ENCODE measurements around the gene RAB9B. TPM values are rescaled to one million over a fixed set of nuclear protein-coding genes. Genes with fewer than 3 reads are reported as not detected.

Gene RAB9B
- total and polyA plus RNA-seq, 2 donors from 2014 or later = 0.26 to 1.1 TPM

DNA sequence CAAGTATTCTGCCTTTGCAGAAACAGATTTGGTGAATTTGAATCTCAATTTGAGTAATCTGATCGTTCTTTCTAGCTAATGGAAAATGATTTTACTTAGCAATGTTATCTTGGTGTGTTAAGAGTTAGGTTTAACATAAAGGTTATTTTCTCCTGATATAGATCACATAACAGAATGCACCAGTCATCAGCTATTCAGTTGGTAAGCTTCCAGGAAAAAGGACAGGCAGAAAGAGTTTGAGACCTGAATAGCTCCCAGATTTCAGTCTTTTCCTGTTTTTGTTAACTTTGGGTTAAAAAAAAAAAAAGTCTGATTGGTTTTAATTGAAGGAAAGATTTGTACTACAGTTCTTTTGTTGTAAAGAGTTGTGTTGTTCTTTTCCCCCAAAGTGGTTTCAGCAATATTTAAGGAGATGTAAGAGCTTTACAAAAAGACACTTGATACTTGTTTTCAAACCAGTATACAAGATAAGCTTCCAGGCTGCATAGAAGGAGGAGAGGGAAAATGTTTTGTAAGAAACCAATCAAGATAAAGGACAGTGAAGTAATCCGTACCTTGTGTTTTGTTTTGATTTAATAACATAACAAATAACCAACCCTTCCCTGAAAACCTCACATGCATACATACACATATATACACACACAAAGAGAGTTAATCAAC lies 40.1 kb downstream of the RAB9B start:
- DNase-seq (no peak), FAIRE-seq (no peak)
- H3K27ac ChIP-seq (ENCODE audit: low read depth in 2 of 2, low read length in 2 of 2) = no peak overlapping the region
- intact Hi-C loops (cut with DNase I) = no loop called here
- no peaks in the 10 kb centered on the region for H3K4me1 ChIP-seq (ENCODE audit: control insufficient read depth in 2 of 3, insufficient read depth in 2 of 3, low read depth in 1 of 3, low read length in 3 of 3)
- TF ChIP-seq, protein P1, sequence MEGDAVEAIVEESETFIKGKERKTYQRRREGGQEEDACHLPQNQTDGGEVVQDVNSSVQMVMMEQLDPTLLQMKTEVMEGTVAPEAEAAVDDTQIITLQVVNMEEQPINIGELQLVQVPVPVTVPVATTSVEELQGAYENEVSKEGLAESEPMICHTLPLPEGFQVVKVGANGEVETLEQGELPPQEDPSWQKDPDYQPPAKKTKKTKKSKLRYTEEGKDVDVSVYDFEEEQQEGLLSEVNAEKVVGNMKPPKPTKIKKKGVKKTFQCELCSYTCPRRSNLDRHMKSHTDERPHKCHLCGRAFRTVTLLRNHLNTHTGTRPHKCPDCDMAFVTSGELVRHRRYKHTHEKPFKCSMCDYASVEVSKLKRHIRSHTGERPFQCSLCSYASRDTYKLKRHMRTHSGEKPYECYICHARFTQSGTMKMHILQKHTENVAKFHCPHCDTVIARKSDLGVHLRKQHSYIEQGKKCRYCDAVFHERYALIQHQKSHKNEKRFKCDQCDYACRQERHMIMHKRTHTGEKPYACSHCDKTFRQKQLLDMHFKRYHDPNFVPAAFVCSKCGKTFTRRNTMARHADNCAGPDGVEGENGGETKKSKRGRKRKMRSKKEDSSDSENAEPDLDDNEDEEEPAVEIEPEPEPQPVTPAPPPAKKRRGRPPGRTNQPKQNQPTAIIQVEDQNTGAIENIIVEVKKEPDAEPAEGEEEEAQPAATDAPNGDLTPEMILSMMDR (IDR thresholded peaks at IDR 0.05; ENCODE audit: borderline replicate concordance, extremely low read depth, insufficient read depth) = no peak
- H3K27me3 ChIP-seq (ENCODE audit: control insufficient read depth, insufficient read depth, low read length) = no peaks in the 10 kb centered on the region
- no peaks in the 10 kb centered on the region for H3K9me3 ChIP-seq (ENCODE audit: control insufficient read depth in 2 of 3, insufficient read depth in 1 of 3, low read length in 3 of 3)
- no peaks in the 10 kb centered on the region for H3K36me3 ChIP-seq (ENCODE audit: control insufficient read depth in 2 of 3, insufficient read depth in 3 of 3, low read length in 3 of 3)
- H3K9ac ChIP-seq (ENCODE audit: low read length in 3 of 3) = no peak overlapping the region
- H3K4me3 ChIP-seq (ENCODE audit: low read length in 3 of 3) = no peak overlapping the region

DNA sequence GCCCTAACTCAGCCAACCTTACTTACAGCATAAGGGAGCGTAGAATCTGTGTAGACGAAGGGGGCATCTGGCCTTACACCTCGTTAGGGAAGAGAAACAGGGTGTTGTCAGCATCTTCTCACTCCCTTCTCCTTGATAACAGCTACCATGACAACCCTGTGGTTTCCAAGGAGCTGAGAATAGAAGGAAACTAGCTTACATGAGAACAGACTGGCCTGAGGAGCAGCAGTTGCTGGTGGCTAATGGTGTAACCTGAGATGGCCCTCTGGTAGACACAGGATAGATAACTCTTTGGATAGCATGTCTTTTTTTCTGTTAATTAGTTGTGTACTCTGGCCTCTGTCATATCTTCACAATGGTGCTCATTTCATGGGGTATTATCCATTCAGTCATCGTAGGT lies 40.8 kb downstream of the RAB9B start:
- no peak for DNase-seq
- H3K27ac ChIP-seq (ENCODE audit: low read depth in 2 of 2, low read length in 2 of 2) = no peak overlapping the region
- no peaks in the 10 kb centered on the region for H3K9me3 ChIP-seq (ENCODE audit: control insufficient read depth in 2 of 3, insufficient read depth in 1 of 3, low read length in 3 of 3)
- no peaks in the 10 kb centered on the region for H3K4me1 ChIP-seq (ENCODE audit: control insufficient read depth in 2 of 3, insufficient read depth in 2 of 3, low read depth in 1 of 3, low read length in 3 of 3)
- H3K9ac ChIP-seq (ENCODE audit: low read length in 3 of 3) = no peak overlapping the region
- intact Hi-C loops (cut with DNase I) = no loop called here
- FAIRE-seq = no peak
- no peaks in the 10 kb centered on the region for H3K36me3 ChIP-seq (ENCODE audit: control insufficient read depth in 2 of 3, insufficient read depth in 3 of 3, low read length in 3 of 3)
- H3K4me3 ChIP-seq (ENCODE audit: low read length in 3 of 3) = no peak overlapping the region
- TF ChIP-seq, protein P1 (IDR thresholded peaks at IDR 0.05; ENCODE audit: borderline replicate concordance, extremely low read depth, insufficient read depth) = no peak
- H3K27me3 ChIP-seq (ENCODE audit: control insufficient read depth, insufficient read depth, low read length) = no peaks in the 10 kb centered on the region

DNA sequence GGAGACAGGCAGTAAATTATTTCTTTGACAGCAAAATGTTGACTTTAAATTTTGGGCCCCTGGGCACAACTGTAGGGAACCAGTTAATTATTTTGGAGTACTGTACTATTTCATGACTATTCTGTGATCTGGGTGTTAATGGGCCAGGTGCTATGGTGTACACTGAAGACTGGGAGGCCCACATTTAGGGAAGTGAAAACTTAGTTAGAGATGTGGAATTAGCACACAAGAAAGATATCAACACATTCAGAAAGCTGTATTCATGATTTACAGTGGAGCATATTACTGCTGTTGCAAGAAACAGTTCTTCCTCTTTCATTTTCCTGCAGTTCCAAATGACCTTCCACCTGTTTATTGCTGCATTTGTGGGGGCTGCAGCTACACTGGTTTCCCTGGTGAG lies 43.1 kb downstream of the RAB9B start:
- intact Hi-C loops (cut with DNase I) = no loop called here
- no peak overlapping the region for H3K4me3 ChIP-seq (ENCODE audit: low read length in 3 of 3)
- H3K4me1 ChIP-seq (ENCODE audit: control insufficient read depth in 2 of 3, insufficient read depth in 2 of 3, low read depth in 1 of 3, low read length in 3 of 3) = no peaks in the 10 kb centered on the region
- FAIRE-seq (no peak), DNase-seq (no peak)
- no peaks in the 10 kb centered on the region for H3K9me3 ChIP-seq (ENCODE audit: control insufficient read depth in 2 of 3, insufficient read depth in 1 of 3, low read length in 3 of 3)
- H3K27me3 ChIP-seq (ENCODE audit: control insufficient read depth, insufficient read depth, low read length) = no peaks in the 10 kb centered on the region
- TF ChIP-seq, protein P1 (IDR thresholded peaks at IDR 0.05; ENCODE audit: borderline replicate concordance, extremely low read depth, insufficient read depth) = no peak
- no peaks in the 10 kb centered on the region for H3K36me3 ChIP-seq (ENCODE audit: control insufficient read depth in 2 of 3, insufficient read depth in 3 of 3, low read length in 3 of 3)
- no peak overlapping the region for H3K9ac ChIP-seq (ENCODE audit: low read length in 3 of 3)
- no peak overlapping the region for H3K27ac ChIP-seq (ENCODE audit: low read depth in 2 of 2, low read length in 2 of 2)

DNA sequence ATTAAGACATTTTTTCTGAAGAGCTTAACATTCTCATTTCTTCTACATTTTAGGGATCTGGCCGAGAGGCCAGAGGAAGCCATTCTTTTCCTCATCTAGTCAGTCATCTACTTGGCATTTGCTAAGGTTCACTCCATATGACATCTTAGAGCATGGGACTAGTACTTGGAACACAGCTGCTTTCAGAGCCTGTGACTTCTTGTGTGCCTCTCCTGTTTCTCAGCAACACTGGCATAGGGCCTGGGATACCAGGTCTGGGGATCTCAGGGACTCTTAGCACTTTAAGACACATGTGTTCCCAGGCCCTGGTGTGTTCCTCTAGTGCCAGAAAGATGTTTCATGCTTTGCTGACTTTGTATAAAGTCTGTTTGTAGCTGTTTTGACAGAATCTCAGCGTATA lies 48.1 kb downstream of the RAB9B start:
- no peak for FAIRE-seq
- TF ChIP-seq, protein P1 (IDR thresholded peaks at IDR 0.05; ENCODE audit: borderline replicate concordance, extremely low read depth, insufficient read depth) = no peak
- no peak for DNase-seq
- Histone ChIP-seq H3K9ac (ENCODE audit: low read length in 3 of 3) (no peak overlapping the region), H3K4me3 (ENCODE audit: low read length in 3 of 3) (no peak overlapping the region), H3K4me1 (ENCODE audit: control insufficient read depth in 2 of 3, insufficient read depth in 2 of 3, low read depth in 1 of 3, low read length in 3 of 3) (no peaks in the 10 kb centered on the region), H3K27me3 (ENCODE audit: control insufficient read depth, insufficient read depth, low read length) (peaks cover 2% of the 10 kb centered on the region), H3K36me3 (ENCODE audit: control insufficient read depth in 2 of 3, insufficient read depth in 3 of 3, low read length in 3 of 3) (no peaks in the 10 kb centered on the region), H3K9me3 (ENCODE audit: control insufficient read depth in 2 of 3, insufficient read depth in 1 of 3, low read length in 3 of 3) (no peaks in the 10 kb centered on the region), H3K27ac (ENCODE audit: low read depth in 2 of 2, low read length in 2 of 2) (no peak overlapping the region)
- intact Hi-C loops (cut with DNase I) = no loop called here
